WTC11 (cell line): ENCODE results near the gene TPRG1L.

ENCODE experiments used
- CTCF ChIP-seq: fragments of 200-600 bp; IDR thresholded peaks from 2 replicates; pipeline ENCODE4 v1.8.0; 2022; ENCODE audit warnings: antibody characterized with exemption
- IRF1 ChIP-seq: sonication (generic); formaldehyde crosslinking; IDR thresholded peaks from 2 replicates; pipeline ENCODE4 v1.8.0; 2023; ENCODE audit warnings: missing genetic modification reagents
- NFYB ChIP-seq: sonication (generic); formaldehyde crosslinking; conservative IDR thresholded peaks from 2 replicates; pipeline ENCODE4 v1.8.0; 2022; ENCODE audit warnings: low read depth, missing genetic modification reagents
- ZNF263 ChIP-seq: sonication (generic); formaldehyde crosslinking; IDR thresholded peaks from 2 replicates; pipeline ENCODE4 v1.8.1; 2022; ENCODE audit warnings: low read depth, mild to moderate bottlenecking, moderate library complexity, missing genetic modification reagents

- TF ChIP-seq CTCF (no peak), NFYB (CRISPR knock-in tag) (no peak), IRF1 (CRISPR knock-in tag) (no peak), ZNF263 (CRISPR knock-in tag) (no peak)
Observed at GRCh38 chr1:3593745-3594144, 31.1 kb upstream of the TPRG1L start.
